Bone marrow (tissue), 2 donors: ENCODE data around the gene KDM1B.

Experiments
- DNase-seq, 2 donors: peaks; one replicate each; lab custom pipeline; 2025; lab: John Stamatoyannopoulos, UW

The KDM1B gene

DNA sequence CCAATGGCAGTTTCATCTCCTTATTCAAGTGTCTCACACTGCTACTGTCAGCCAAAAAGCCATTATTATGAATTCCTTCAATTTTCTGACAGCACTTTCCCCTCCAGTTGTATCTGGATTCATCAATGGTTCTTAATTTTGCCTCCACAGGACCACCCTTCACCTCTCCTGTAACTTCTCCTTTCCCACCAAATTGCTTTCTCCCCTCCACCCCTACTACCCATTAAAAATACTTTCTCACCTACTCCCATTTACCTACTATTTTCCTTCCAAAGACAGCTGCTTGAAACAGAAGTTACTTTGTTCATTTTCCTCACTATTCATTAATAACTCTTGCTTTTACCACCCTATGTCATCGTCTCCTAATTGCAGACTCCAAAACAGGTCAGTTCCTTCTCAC is 79.3 kb downstream of the KDM1B start:
- no peak for DNase-seq

GRCh38 chr6:18235524-18235923 is 80.3 kb downstream of the KDM1B start:
- no peak for DNase-seq

DNA sequence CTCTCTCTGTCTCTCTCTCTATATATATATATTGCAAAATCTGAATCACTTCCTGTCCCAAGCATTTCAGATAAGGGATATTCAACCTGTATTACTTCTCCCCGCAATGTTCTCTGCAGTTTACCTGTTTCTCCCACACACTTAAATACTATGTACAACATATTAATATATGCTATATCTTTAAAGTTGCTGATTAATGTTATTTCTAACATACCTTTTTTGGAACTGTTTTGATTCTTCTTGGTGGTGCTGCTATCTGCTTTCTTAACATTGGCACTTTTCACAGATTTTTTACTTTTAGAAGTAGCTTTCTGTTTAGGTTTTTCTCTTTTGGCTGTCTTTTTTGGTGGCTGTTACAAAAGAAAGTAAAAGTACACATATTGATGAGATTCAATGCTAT is 81.9 kb downstream of the KDM1B start:
- DNase-seq, result no peak

- no peak for DNase-seq
These were observed 85.0 kb downstream of the KDM1B start for GRCh38 chr6:18240230-18240629.

DNA sequence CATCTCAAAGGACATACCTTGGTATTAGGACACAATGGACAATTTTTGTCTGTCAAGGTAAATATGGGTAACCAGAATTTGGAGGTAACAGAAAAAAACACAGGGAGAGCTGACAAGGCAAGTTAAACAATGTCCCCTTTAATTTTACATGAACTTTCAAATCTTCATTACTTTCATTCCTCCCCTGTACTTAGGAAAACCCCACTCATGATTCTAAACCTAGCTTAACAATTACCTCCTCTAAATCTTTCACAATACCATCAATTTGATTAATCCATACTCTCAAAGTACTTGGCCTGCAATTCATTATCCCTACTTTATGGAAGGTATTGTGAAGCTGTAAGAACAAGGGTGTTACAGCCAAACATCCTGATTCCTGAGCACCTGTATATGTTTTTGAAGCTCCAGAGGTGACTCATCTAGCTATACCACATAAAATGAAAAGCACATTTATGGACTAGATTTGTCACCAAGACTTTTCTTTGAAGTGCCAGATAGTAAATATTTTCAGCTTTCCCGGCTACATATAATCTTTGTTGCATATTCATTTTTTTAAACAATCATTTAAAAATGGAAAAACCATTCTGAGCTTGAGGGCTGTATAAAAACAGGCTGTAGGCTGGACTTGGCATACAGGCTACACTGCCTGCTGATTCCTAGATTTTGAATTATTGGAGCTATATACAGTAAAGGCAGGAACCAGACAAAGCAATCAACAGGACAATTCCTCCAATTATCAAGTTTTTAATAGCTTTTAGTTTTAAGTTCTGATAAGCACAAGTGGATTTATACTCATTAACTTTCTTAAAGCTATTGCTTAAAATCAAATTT is 86.2 kb downstream of the KDM1B start:
- no peak for DNase-seq

DNA sequence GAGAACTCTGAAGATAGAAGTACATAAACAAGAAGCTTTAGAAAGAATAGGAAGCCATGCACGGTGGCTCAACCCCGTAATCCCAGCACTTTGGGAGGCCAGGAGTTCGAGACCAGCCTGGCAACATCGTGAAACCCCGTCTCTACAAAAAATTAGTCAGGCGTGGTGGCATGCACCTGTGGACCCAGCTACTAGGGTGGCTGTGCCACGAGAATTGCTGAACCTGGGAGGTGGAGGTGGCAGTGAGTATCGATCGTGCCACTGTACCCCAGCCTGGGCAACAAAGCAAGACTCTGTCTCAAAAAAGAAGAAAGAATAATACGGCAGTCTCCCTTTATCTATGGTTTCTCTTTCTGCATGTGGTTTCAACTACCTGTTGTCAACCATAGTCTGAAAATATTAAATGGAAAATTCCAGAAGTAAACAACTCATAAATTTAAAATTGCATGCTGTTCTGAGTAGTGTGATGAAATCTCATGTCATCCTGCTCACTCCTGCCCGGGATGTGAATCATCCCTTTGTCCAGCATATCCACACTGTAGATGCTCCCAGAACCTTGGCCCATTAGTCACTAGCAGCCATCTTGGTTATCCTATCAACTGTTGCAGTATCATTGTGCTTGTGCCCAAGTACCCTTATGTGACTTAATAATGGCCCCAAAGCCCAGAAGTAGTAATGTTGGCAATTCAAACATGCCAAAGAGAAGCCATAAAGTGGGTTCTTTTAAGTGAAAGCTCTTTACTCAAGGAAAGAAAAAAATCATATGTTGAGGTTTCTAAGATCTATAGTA is 87.0 kb downstream of the KDM1B start:
- no peak for DNase-seq

GRCh38 chr6:18243302-18243893 is 88.2 kb downstream of the KDM1B start:
- DNase-seq, result no peak

DNA sequence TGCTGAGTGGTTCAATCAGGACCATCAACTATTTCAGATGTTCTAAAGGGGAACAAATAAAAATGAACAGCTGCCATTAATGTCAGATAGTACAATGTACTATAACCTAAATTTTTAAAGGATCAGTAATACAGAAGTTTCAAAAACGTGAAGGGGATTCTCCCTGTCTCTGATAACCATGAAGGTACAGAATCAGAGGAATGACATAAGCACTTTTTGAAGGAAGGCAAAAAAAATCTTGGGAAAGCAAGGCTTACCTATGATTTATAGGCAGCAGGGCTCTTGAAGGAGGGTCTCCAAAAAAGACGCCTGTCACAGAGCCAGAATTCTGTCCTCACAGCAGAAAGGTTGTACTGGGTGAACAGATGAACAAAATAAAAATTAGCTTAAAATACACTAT is 89.0 kb downstream of the KDM1B start:
- no peak for DNase-seq

GRCh38 chr6:18245079-18245478 is 89.9 kb downstream of the KDM1B start:
- no peak for DNase-seq

DNA sequence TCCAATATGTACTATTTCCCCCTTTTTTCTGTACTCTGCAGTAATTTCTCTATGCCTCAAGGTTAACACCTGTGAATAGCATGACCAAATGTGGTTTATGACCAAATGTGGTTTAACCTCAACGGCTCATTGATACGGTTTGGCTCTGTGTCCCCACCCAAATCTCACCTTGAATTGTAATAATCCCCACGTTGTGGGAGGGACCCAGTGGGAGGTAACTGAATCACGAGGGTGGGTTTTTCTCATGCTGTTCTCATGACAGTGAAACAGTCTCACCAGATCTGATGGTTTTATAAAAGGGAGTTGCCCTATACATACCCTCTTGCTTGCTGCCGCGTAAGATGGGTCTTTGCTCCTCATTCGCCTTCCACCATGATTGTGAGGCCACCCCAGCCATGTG is 90.4 kb downstream of the KDM1B start:
- DNase-seq, result no peak

GRCh38 chr6:18246205-18246604 is 91.0 kb downstream of the KDM1B start:
- no peak for DNase-seq

DNA sequence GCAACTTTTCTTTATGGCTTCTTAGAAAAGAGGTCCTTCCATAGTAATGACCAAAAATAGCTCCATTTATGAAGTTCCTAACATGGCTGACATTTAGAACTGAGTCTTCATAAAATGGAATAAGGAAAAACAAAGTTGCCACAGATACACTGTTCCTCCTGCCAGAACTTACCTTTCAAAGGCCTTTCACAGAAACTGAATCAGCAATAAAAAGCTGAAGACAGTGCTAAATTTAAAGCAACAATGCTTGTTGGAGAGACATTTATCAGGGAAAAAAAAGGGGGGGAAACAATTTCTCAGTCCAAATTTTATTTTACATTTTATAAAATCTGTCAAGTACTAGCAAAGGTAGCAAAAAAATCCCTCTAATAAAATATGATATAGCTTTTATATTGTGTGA is 91.8 kb downstream of the KDM1B start:
- DNase-seq, result no peak

- no peak for DNase-seq
These were observed 93.5 kb downstream of the KDM1B start for GRCh38 chr6:18248698-18249097.

GRCh38 chr6:18249271-18249670 is 94.0 kb downstream of the KDM1B start:
- DNase-seq, result no peak

DNA sequence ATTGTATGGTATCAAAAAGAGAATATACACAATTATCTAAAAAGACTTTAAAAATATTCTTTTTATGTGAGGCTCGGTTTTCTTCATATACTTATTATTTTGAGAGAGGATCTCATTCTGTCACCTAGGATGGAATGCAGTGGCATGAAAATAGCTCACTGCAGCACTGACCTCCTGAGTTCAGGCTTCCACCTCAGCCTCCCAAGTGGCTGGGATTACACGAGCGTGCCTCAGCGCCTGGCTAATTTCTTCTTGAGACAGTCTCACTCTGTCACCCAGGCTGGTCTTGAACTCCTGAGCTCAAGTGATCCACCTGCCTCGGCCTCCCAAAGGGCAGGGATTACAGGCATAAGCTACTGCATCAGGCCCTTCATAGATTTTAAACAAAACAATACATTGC is 98.4 kb downstream of the KDM1B start:
- no peak for DNase-seq

GRCh38 chr6:18254793-18255192 is 99.6 kb downstream of the KDM1B start:
- no peak for DNase-seq

DNA sequence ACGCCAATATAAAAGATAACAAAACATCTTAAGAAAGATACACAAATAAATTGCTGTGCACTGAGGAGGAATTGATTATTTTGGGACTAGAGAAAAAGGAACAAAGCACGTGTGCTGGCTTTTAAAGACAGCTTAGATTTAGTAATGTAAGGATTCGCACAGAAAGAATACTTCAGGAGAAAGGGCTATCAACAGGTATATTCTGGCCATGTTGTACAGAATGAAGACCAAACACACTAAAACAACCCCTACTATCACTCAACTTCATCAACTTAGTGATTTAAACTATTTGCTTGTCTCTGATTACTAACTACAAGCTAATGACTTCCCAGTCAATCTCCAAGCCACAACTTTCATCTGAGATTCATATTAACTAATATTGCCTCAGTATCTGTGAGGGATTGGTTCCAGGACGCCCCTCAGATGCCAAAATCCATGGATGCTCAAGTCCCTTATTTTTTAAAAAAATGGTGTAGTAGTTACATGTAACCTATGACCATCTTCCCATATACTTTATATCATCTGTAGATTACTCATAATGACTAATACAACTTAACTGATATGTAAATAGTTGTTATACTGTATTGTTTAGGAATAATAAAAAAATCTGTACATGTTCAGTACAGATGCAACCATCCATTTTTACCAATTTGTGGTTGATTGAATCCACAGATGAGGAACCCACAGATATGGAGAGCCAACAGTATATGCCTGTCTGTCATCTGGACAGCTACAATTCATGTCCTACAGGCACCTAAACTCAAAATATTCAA is 104.6 kb downstream of the KDM1B start:
- no peak for DNase-seq

DNA sequence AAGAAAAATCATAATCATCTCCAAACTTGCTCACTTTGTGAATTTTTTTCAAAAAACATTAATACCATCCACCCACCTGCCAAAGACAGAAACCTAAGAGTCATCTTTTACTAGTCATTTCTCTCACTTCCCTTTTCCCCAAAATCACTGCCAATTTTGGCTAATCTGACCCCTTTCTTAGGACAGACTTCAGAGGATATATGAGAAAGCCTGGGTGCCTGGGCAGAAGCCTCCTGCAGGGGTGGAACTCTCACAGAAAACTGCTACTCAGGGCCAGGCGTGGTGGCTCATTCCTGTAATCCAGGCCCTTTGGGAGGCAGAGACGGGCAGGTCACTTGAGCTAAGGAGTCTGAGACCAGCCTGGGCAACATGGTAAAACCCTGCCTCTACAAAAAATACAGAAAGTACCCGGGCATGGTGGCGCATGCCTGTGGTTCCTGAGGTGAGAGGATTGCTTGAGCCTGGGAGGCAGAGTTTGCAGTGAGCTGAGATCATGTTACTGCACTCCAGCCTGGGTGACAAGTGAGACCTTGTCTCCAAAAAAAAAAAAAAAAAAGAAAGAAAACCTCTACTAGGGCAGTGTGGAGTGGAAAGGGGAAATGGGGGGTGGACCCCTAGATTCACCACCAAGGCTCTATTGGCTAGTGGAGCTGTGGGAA is 105.4 kb downstream of the KDM1B start:
- no peak for DNase-seq

DNA sequence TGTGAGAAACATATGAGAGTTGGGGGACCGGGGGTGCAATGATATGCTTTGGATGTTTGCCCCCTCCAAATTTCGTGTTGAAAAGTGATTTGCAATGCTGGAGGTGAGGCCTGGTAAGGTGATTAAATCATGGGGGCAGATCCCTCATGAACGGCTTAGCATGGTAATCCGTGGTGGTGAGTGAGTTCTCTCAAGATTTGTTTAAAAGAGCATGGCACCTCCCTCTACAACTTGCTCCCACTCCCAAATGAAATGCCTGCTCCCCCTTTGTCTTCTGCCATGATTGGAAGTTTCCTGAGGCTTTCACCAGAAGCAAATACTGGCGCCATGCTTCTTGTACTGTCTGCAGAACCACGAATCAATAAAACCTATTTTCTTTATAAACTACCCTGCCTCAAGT is 106.7 kb downstream of the KDM1B start:
- no peak for DNase-seq

DNA sequence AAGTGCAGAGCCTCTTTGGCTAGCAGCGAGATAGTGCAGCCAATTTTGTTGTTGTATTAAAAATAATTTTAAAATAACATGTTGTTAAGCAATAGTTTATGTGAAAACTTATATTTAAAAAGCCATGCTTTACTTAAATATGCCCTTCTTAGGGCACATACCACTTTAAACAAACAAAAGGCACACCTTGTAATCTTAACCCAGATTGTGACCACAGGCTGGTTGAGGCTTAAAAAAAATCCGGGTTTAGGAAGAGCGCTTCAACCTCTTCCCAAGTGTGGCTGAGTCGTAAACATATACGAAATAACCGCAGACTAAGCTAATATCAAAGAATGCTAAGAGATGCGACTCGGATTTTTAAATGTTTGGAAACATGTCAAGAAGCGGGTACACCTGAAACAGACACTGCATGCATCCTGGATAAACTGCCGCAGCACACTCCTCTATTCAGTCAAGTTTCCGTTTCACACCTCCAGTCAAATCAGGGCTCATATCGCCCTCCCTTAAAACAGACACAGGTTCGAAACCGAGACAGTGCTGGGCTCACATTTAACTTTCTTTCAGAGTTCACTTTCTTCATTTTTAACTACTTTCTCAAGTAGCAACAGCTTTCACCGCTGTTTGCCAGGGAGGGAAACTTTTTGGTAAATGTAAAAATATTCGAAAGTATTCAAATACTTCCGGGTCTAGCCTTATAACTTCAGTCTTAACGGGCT is 107.6 kb downstream of the KDM1B start:
- DNase-seq, result peak in 1 of 2 donors; percentile 39
